Measurements from ENCODE around the gene TSFM.

GRCh38 chr12:57734591-57734990 is 48.0 kb upstream of the TSFM start:
- no peak for TF ChIP-seq CTCF (conservative IDR thresholded peaks at IDR 0.05; ENCODE audit: low read depth, low read length)
- no peak for TF ChIP-seq CHD1 (IDR thresholded peaks at IDR 0.05; ENCODE audit: low read depth, low read length)
- TF ChIP-seq SMC3 (IDR thresholded peaks at IDR 0.05; ENCODE audit: low read depth, low read length), result no peak
- TF ChIP-seq POLR2A (IDR thresholded peaks at IDR 0.05; ENCODE audit: low read depth, low read length), result no peak
- no peak for TF ChIP-seq FOS (IDR thresholded peaks at IDR 0.05; ENCODE audit: low read depth, low read length)
